Measurements from ENCODE around the gene TANK. TPM values are rescaled to one million over a fixed set of nuclear protein-coding genes. Genes with fewer than 3 reads are reported as not detected.

Gene TANK
- total and polyA plus RNA-seq, 4 donors, result 33.1 to 76.9 (median 48.5) TPM

DNA sequence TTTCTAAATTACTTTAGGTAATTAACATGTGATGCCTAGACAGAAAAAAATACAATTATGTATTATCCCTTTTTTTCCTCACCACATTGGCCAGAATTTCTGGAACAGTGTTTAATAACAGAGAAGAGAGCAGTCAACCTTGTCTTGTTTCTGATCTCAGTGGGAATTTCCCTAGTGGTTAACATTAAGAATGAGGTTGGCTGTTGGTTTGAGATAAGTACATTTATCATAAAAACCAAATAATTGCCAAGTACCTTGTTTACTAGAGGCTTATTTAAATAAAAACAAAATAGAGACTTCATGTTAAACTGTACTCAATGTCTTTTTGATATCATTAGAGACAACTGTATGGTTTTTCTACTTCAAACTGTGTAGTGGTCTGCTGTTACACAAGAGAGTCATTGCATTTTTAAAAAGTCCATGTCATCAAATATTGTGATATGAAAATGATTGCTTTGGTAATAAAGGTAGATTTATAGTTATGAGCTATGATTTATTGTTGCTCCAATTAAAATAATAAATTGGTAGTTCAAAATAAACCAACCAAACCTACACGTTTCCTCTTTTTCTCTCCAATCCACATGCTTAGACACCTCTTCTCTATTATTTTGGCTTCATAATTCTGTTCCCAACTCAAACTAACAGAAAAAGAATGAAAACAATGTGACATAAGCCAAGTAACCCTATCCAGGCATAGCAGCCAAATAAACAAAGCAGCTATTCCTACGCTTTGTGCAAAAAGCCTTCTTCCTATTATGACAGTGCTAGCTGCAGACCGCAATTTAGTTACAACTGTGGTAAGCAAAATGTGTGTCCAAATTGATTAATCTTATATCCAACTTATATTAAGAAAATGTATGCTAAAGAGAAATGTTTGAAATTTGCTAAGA is 20.9 kb upstream of the TANK start:
- H3K36me3 ChIP-seq (ENCODE audit: control insufficient read depth in 1 of 2, insufficient read depth in 2 of 2, low read length in 1 of 2), result no peaks in the 10 kb centered on the region
- WGBS, 2 donors, result 1 to 5% methylated on average over 3 of the region's 3 CpGs

GRCh38 chr2:161141033-161141432 is 19.2 kb upstream of the TANK start:
- no peak overlapping the region for H3K4me3 ChIP-seq (ENCODE audit: low read length in 2 of 2)
- no peaks in the 10 kb centered on the region for H3K4me1 ChIP-seq (ENCODE audit: control insufficient read depth in 1 of 2, insufficient read depth in 2 of 2, low read length in 2 of 2)
- no peak for ATAC-seq (ENCODE audit: low FRiP score)
- no peak for DNase-seq
- 95% methylated on average over 2 of the region's 2 CpGs for WGBS, 2 donors
- no peak overlapping the region for H3K27ac ChIP-seq (ENCODE audit: low read depth in 1 of 2, low read length in 2 of 2)
- H3K9me3 ChIP-seq (ENCODE audit: control insufficient read depth, low read length), result no peaks in the 10 kb centered on the region
- intact Hi-C loops (cut with DNase I), result no loop called here
- no peaks in the 10 kb centered on the region for H3K27me3 ChIP-seq (ENCODE audit: control insufficient read depth in 1 of 2, insufficient read depth in 2 of 2, low read length in 1 of 2)
- H3K36me3 ChIP-seq (ENCODE audit: control insufficient read depth in 1 of 2, insufficient read depth in 2 of 2, low read length in 1 of 2), result no peaks in the 10 kb centered on the region

More for the DNA sequence above, 20.9 kb upstream of the TANK start:
- H3K9me3 ChIP-seq (ENCODE audit: control insufficient read depth, low read length), result no peaks in the 10 kb centered on the region
- no peaks in the 10 kb centered on the region for H3K27me3 ChIP-seq (ENCODE audit: control insufficient read depth in 1 of 2, insufficient read depth in 2 of 2, low read length in 1 of 2)
- no peak overlapping the region for H3K4me3 ChIP-seq (ENCODE audit: low read length in 2 of 2)
- peaks cover 0 to 2% of the 10 kb centered on the region in 2 donors for H3K4me1 ChIP-seq (ENCODE audit: control insufficient read depth in 1 of 2, insufficient read depth in 2 of 2, low read length in 2 of 2)
- intact Hi-C loops (cut with DNase I), result no loop called here
- DNase-seq (no peak), ATAC-seq (ENCODE audit: low FRiP score) (no peak)
- no peak overlapping the region for H3K27ac ChIP-seq (ENCODE audit: low read depth in 1 of 2, low read length in 2 of 2)

DNA sequence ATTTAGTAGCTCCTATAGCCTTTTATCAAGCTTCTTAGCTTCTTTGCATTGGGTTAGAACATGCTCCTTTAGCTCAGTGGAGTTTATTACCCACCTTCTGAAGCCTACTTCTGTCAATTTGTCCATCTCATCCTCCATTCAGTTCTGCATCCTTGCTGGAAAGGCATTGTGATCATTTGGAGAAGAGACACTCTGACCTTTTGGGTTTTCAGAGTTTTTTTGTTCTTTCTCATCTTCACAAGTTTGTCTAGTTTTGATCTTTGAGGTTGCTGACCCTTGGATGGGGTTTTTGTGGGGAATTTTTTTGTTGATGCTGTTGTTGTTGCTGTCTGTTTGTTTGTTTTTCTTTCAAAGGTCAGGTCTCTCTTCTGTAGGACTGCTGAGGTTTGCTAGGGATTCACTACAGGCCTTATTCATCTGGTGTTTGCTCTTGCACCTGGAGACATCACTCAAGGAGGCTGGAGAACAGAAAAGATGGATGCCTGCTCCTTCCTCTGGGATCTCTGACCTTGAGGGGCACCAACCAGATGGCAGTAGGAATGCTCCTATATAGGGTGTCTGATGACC is 13.9 kb upstream of the TANK start:
- H3K9me3 ChIP-seq (ENCODE audit: control insufficient read depth, low read length), result no peaks in the 10 kb centered on the region
- H3K4me1 ChIP-seq (ENCODE audit: control insufficient read depth in 1 of 2, insufficient read depth in 2 of 2, low read length in 2 of 2), result no peaks in the 10 kb centered on the region
- no peak for ATAC-seq (ENCODE audit: low FRiP score)
- no peaks in the 10 kb centered on the region for H3K36me3 ChIP-seq (ENCODE audit: control insufficient read depth in 1 of 2, insufficient read depth in 2 of 2, low read length in 1 of 2)
- no peak overlapping the region for H3K4me3 ChIP-seq (ENCODE audit: low read length in 2 of 2)
- H3K27me3 ChIP-seq (ENCODE audit: control insufficient read depth in 1 of 2, insufficient read depth in 2 of 2, low read length in 1 of 2), result no peaks in the 10 kb centered on the region
- no peak for DNase-seq
- intact Hi-C loops (cut with DNase I), result no loop called here
- no peak overlapping the region for H3K27ac ChIP-seq (ENCODE audit: low read depth in 1 of 2, low read length in 2 of 2)

DNA sequence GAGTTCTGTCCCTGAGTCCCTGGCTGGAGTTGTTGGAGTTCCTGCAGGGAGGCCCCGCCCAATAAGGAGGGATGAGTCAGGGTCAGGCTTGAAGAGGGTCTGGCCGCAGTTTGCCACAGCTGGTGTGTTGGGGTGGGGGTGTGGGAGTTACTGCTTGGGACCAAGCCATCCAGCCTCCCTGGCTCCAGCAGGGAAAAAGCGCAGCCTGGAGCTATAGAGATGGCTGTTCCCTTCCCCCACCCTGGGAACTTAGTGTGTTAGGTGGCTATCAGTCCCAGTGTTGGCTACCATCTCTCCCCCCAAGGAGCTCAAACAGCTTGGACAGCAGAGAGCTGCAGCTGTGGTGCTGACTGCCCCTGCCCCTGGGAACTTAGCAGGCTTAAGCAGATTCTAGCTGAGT is 13.2 kb upstream of the TANK start:
- H3K36me3 ChIP-seq (ENCODE audit: control insufficient read depth in 1 of 2, insufficient read depth in 2 of 2, low read length in 1 of 2), result no peaks in the 10 kb centered on the region
- no peak overlapping the region for H3K27ac ChIP-seq (ENCODE audit: low read depth in 1 of 2, low read length in 2 of 2)
- no peak for ATAC-seq (ENCODE audit: low FRiP score)
- H3K4me1 ChIP-seq (ENCODE audit: control insufficient read depth in 1 of 2, insufficient read depth in 2 of 2, low read length in 2 of 2), result no peaks in the 10 kb centered on the region
- intact Hi-C loops (cut with DNase I), result no loop called here
- no peak overlapping the region for H3K4me3 ChIP-seq (ENCODE audit: low read length in 2 of 2)
- DNase-seq, result no peak
- H3K9me3 ChIP-seq (ENCODE audit: control insufficient read depth, low read length), result no peaks in the 10 kb centered on the region
- H3K27me3 ChIP-seq (ENCODE audit: control insufficient read depth in 1 of 2, insufficient read depth in 2 of 2, low read length in 1 of 2), result no peaks in the 10 kb centered on the region
- WGBS, 2 donors, result 95% methylated on average over 3 of the region's 3 CpGs

- DNase-seq (no peak), ATAC-seq (ENCODE audit: low FRiP score) (no peak)
- Histone ChIP-seq H3K4me1 (ENCODE audit: control insufficient read depth in 1 of 2, insufficient read depth in 2 of 2, low read length in 2 of 2) (no peaks in the 10 kb centered on the region), H3K27me3 (ENCODE audit: control insufficient read depth in 1 of 2, insufficient read depth in 2 of 2, low read length in 1 of 2) (no peaks in the 10 kb centered on the region), H3K4me3 (ENCODE audit: low read length in 2 of 2) (no peak overlapping the region), H3K36me3 (ENCODE audit: control insufficient read depth in 1 of 2, insufficient read depth in 2 of 2, low read length in 1 of 2) (no peaks in the 10 kb centered on the region), H3K27ac (ENCODE audit: low read depth in 1 of 2, low read length in 2 of 2) (no peak overlapping the region), H3K9me3 (ENCODE audit: control insufficient read depth, low read length) (no peaks in the 10 kb centered on the region)
- intact Hi-C loops (cut with DNase I), result no loop called here
- 91 to 94% methylated on average over 1 of the region's 1 CpG for WGBS, 2 donors
These were observed 12.4 kb upstream of the TANK start for GRCh38 chr2:161147856-161148255.

DNA sequence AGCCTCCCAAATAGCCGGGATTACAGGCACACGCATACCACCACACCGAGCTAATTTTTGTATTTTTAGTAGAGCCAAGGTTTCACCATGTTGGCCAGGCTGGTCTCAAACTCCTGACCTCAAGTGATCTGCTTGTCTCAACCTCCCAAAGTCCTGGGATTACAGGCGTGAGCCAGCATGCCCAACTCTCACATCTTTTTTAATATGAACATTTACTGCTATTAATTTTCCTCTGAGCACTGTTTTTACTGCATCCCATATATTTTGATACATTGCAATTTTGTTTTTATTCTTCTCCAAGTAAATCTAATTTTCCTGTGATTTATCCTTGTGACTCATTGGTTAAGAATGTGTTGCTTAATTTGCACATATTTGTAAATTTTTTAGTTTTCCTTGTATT is 9.5 kb upstream of the TANK start:
- H3K27me3 ChIP-seq (ENCODE audit: control insufficient read depth in 1 of 2, insufficient read depth in 2 of 2, low read length in 1 of 2), result no peaks in the 10 kb centered on the region
- no peak overlapping the region for H3K4me3 ChIP-seq (ENCODE audit: low read length in 2 of 2)
- H3K4me1 ChIP-seq (ENCODE audit: control insufficient read depth in 1 of 2, insufficient read depth in 2 of 2, low read length in 2 of 2), result no peaks in the 10 kb centered on the region
- DNase-seq, result no peak
- ATAC-seq (ENCODE audit: low FRiP score), result no peak
- H3K27ac ChIP-seq (ENCODE audit: low read depth in 1 of 2, low read length in 2 of 2), result no peak overlapping the region
- H3K36me3 ChIP-seq (ENCODE audit: control insufficient read depth in 1 of 2, insufficient read depth in 2 of 2, low read length in 1 of 2), result no peaks in the 10 kb centered on the region
- H3K9me3 ChIP-seq (ENCODE audit: control insufficient read depth, low read length), result no peaks in the 10 kb centered on the region
- intact Hi-C loops (cut with DNase I), result no loop called here
- WGBS, 2 donors, result 90 to 92% methylated on average over 4 of the region's 4 CpGs

GRCh38 chr2:161152302-161152701 is 7.9 kb upstream of the TANK start:
- DNase-seq (no peak), ATAC-seq (ENCODE audit: low FRiP score) (no peak)
- H3K9me3 ChIP-seq (ENCODE audit: control insufficient read depth, low read length), result no peaks in the 10 kb centered on the region
- H3K27me3 ChIP-seq (ENCODE audit: control insufficient read depth in 1 of 2, insufficient read depth in 2 of 2, low read length in 1 of 2), result no peaks in the 10 kb centered on the region
- H3K36me3 ChIP-seq (ENCODE audit: control insufficient read depth in 1 of 2, insufficient read depth in 2 of 2, low read length in 1 of 2), result no peaks in the 10 kb centered on the region
- intact Hi-C loops (cut with DNase I), result no loop called here
- H3K4me1 ChIP-seq (ENCODE audit: control insufficient read depth in 1 of 2, insufficient read depth in 2 of 2, low read length in 2 of 2), result no peaks in the 10 kb centered on the region
- H3K4me3 ChIP-seq (ENCODE audit: low read length in 2 of 2), result no peak overlapping the region
- H3K27ac ChIP-seq (ENCODE audit: low read depth in 1 of 2, low read length in 2 of 2), result no peak overlapping the region

DNA sequence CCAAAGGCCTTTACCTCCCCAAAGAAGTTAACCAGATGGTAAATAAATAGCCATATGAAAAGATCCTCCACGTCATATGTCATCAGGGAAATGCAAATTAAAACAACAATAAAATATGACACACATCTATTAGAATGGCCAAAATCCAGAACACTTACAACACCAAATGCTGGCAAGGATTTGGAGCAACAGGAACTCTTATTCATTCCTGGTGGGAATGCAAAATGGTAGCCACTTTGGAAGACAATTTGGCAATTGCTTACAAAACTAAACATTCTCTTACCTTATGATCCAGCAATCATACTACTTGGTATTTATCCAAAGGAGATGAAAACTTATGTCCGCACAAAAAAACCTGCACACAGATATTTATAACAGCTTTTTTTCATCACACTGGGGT is 1.3 kb upstream of the TANK start:
- DNase-seq (no peak), ATAC-seq (ENCODE audit: low FRiP score) (no peak)
- 91 to 93% methylated on average over 2 of the region's 2 CpGs for WGBS, 2 donors
- H3K36me3 ChIP-seq (ENCODE audit: control insufficient read depth in 1 of 2, insufficient read depth in 2 of 2, low read length in 1 of 2), result no peaks in the 10 kb centered on the region
- peaks cover 0 to 4% of the 10 kb centered on the region in 2 donors for H3K4me1 ChIP-seq (ENCODE audit: control insufficient read depth in 1 of 2, insufficient read depth in 2 of 2, low read length in 2 of 2)
- no peaks in the 10 kb centered on the region for H3K27me3 ChIP-seq (ENCODE audit: control insufficient read depth in 1 of 2, insufficient read depth in 2 of 2, low read length in 1 of 2)
- intact Hi-C loops (cut with DNase I), result no loop called here
- no peaks in the 10 kb centered on the region for H3K9me3 ChIP-seq (ENCODE audit: control insufficient read depth, low read length)
- no peak overlapping the region for H3K4me3 ChIP-seq (ENCODE audit: low read length in 2 of 2)
- H3K27ac ChIP-seq (ENCODE audit: low read depth in 1 of 2, low read length in 2 of 2), result no peak overlapping the region

Measured in aorta (tissue), 5 donors.